ENCODE results near the gene EVL.

DNA sequence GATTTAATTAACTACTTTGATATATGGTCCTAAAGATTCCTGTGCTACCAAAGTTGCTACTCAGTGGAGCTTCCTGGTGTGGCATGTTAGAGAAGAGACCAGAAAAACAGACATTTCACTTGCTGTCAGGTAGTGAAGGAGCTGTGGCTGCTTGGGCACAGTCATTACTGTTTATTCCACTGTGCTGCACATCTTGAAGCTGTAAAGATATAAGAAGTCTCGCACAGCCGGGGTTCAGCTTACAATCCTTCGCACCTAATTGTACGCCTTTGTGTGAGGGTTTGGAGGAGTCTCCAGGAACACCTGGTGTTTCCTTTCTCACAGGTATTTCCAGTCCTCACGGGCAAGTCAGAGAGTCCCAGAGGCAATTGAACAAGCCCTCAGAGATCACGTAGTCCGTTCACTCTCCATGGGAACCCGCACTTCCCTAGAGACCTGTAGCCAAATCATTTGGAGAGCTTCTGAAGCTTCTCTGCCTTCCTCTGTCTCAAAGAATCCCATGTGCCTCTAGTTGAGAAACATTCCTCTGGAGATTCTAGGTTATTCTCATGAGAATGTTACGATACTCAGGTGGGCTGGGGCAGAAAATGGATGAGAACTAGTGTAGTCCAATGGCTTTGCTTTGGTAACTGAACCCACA is 4.1 kb downstream of the EVL start:
- TF ChIP-seq YY1 (IDR thresholded peaks at IDR 0.05; ENCODE audit: insufficient read depth, insufficient read length) (no peak), ZNF274 (IDR thresholded peaks at IDR 0.05; ENCODE audit: low read depth, low read length) (no peak), SUZ12 (IDR thresholded peaks at IDR 0.05; ENCODE audit: extremely low read depth, insufficient read depth, insufficient read length) (no peak)
